Activated T-helper 2 cell treated with anti-CD3 and anti-CD28 coated beads, Interferon-gamma antibody, Interleukin-2, Interleukin-4, amounts not matched to agents 10 μg/mL and 5 μg/mL and 100 μg/mL, durations not matched to agents 14 hours and 24 hours and 36 hours (primary cell): ENCODE data around the gene ANKS1A. TPM values are rescaled to one million over a fixed set of nuclear protein-coding genes. Genes with fewer than 3 reads are reported as not detected.
"Not testable (repeated sequence)": the region's sequence is repeated elsewhere in the genome, so short reads cannot be mapped to it uniquely, and the experiment has no call there.

Experiments
- DNase-seq: peaks from one replicate; pipeline ENCODE4 v3.0.0; 2021; ENCODE audit warnings: low spot score
- H3K27ac Mint-ChIP-seq: one replicate; pipeline ENCODE4 v1.8.0; 2021; ENCODE audit warnings: mixed read lengths
- H3K27me3 Mint-ChIP-seq: one replicate; pipeline ENCODE4 v1.8.0; 2021; ENCODE audit warnings: low read depth, mixed read lengths
- H3K36me3 Mint-ChIP-seq: one replicate; pipeline ENCODE4 v1.8.0; 2021; ENCODE audit warnings: low read depth, mixed read lengths
- H3K4me1 Mint-ChIP-seq: one replicate; pipeline ENCODE4 v1.8.0; 2021; ENCODE audit warnings: low read depth, mixed read lengths
- H3K4me3 Mint-ChIP-seq: one replicate; pipeline ENCODE4 v1.8.0; 2021; ENCODE audit warnings: low read depth, mild to moderate bottlenecking, moderate library complexity, mixed read lengths
- H3K9me3 Mint-ChIP-seq: one replicate; pipeline ENCODE4 v1.8.0; 2021; ENCODE audit warnings: mixed read lengths
- intact Hi-C: fragments of 100-400 bp; cut with micrococcal nuclease; formaldehyde crosslinking; loops from one replicate; pipeline ENCODE4 v1.15.1; 2023
- total RNA-seq: library from RNA; stranded (reverse); gene quantifications from 2 replicates; pipeline ENCODE4 v1.2.3, GENCODE V29; 2022

ANKS1A gene
- total RNA-seq, 1 donor from 2014 or later = 7.3 TPM

DNA sequence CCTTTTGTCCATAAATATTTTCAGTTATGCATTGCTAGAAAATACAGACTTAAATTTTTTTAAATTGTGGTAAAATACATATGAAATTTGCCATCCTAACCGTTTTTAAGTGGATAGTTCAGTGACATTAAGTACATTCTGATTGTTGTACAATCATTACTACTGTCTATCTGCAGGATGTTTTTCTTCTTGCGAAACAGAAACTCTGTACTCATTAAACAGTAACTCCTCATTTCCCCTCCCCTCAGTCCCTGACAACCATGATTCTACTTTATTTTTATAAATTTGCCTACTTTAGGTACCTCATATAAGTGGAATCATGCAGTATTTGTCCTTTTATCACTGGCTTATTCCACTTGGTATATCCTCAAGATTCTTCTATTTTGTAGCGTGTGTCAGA lies 22.5 kb upstream of the ANKS1A start:
- Mint-ChIP-seq H3K36me3 (peaks cover 26% of the 10 kb centered on the region), H3K4me1 (no peaks in the 10 kb centered on the region), H3K4me3 (no peak overlapping the region), H3K27me3 (no peaks in the 10 kb centered on the region), H3K27ac (no peak overlapping the region), H3K9me3 (no peaks in the 10 kb centered on the region)
- no peak for DNase-seq
- intact Hi-C loops = no loop called here

GRCh38 chr6:34867484-34867883 lies 21.6 kb upstream of the ANKS1A start:
- Mint-ChIP-seq H3K4me3 (no peak overlapping the region), H3K27me3 (no peaks in the 10 kb centered on the region), H3K4me1 (no peaks in the 10 kb centered on the region), H3K36me3 (peaks cover 36% of the 10 kb centered on the region), H3K27ac (no peak overlapping the region), H3K9me3 (no peaks in the 10 kb centered on the region)
- no peak for DNase-seq
- intact Hi-C loops = no loop called here

GRCh38 chr6:34871853-34872252 lies 17.2 kb upstream of the ANKS1A start:
- Mint-ChIP-seq H3K27ac (no peak overlapping the region), H3K36me3 (peaks cover 48% of the 10 kb centered on the region), H3K4me3 (no peak overlapping the region), H3K9me3 (no peaks in the 10 kb centered on the region), H3K27me3 (no peaks in the 10 kb centered on the region), H3K4me1 (no peaks in the 10 kb centered on the region)
- intact Hi-C loops = no loop called here
- no peak for DNase-seq

DNA sequence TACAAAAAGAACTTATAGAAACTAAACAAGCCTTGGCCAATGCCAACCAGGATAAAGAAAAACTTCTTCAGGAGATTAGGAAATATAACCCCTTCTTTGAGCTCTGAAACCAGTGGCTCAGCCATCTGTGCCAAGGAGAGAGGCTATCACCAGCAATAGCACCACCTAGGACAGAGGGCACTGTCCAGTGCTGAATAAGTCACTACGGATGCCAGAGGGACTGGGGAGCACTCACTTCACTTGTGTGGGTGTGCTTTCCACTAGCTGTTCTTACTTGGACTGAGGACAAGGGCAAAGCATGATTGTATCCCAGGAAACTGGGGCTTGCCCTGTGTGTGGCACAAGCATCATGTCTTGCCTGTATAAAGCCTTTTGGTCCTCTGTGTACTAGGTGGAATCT lies 16.7 kb upstream of the ANKS1A start:
- intact Hi-C loops = no loop called here
- Mint-ChIP-seq H3K4me1 (no peaks in the 10 kb centered on the region), H3K9me3 (no peaks in the 10 kb centered on the region), H3K27me3 (no peaks in the 10 kb centered on the region), H3K36me3 (peaks cover 49% of the 10 kb centered on the region), H3K27ac (no peak overlapping the region), H3K4me3 (no peak overlapping the region)
- no peak for DNase-seq

GRCh38 chr6:34875292-34876213 lies 13.5 kb upstream of the ANKS1A start:
- peaks cover 3% of the 10 kb centered on the region for H3K4me1 Mint-ChIP-seq
- no peak overlapping the region for H3K4me3 Mint-ChIP-seq
- DNase-seq = no peak
- H3K36me3 Mint-ChIP-seq = peaks cover 61% of the 10 kb centered on the region
- intact Hi-C loops = no loop called here
- H3K9me3 Mint-ChIP-seq = no peaks in the 10 kb centered on the region
- no peaks in the 10 kb centered on the region for H3K27me3 Mint-ChIP-seq
- H3K27ac Mint-ChIP-seq = no peak overlapping the region

DNA sequence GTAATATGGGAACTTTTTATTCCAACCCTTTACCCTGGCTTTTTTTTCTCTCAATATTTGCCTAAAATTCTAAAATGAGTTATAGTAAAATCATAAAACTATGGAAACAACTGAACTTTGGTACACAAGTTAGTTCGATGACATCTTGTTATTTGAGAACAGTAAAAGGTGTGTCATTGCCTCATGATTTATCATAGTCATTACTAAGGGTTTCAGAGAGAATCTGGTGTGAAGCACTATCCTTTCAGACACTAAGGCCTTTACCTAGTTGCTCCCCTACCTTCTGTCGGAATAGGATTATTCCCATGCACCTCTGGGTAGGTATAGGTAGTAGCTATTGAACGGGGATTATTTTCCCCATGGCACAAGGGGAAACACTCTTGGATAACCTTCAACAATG lies 12.6 kb upstream of the ANKS1A start:
- intact Hi-C loops = no loop called here
- H3K9me3 Mint-ChIP-seq = no peaks in the 10 kb centered on the region
- H3K36me3 Mint-ChIP-seq = peaks cover 57% of the 10 kb centered on the region

GRCh38 chr6:34877259-34877658 lies 11.8 kb upstream of the ANKS1A start:
- peaks cover 3% of the 10 kb centered on the region for H3K4me1 Mint-ChIP-seq
- H3K27ac Mint-ChIP-seq = no peak overlapping the region
- peaks cover 50% of the 10 kb centered on the region for H3K36me3 Mint-ChIP-seq
- no peaks in the 10 kb centered on the region for H3K27me3 Mint-ChIP-seq
- no peak overlapping the region for H3K4me3 Mint-ChIP-seq
- intact Hi-C loops = no loop called here
- DNase-seq = no peak
- no peaks in the 10 kb centered on the region for H3K9me3 Mint-ChIP-seq

More for the DNA sequence above, 12.6 kb upstream of the ANKS1A start:
- no peak overlapping the region for H3K27ac Mint-ChIP-seq
- no peak overlapping the region for H3K4me3 Mint-ChIP-seq
- DNase-seq = no peak
- H3K4me1 Mint-ChIP-seq = peaks cover 3% of the 10 kb centered on the region
- H3K27me3 Mint-ChIP-seq = no peaks in the 10 kb centered on the region

- Mint-ChIP-seq H3K36me3 (peaks cover 47% of the 10 kb centered on the region), H3K27me3 (no peaks in the 10 kb centered on the region), H3K9me3 (no peaks in the 10 kb centered on the region), H3K4me1 (peaks cover 3% of the 10 kb centered on the region), H3K27ac (no peak overlapping the region), H3K4me3 (no peak overlapping the region)
- DNase-seq = no peak
- intact Hi-C loops = no loop called here
Observed at GRCh38 chr6:34877869-34878485, 11.1 kb upstream of the ANKS1A start.

GRCh38 chr6:34884073-34884472 lies 5.0 kb upstream of the ANKS1A start:
- H3K9me3 Mint-ChIP-seq, DNase-seq, H3K27ac Mint-ChIP-seq, H3K27me3 Mint-ChIP-seq, H3K4me3 Mint-ChIP-seq: not testable (repeated sequence)
- intact Hi-C loops = loop anchor here (10.0 kb wide), 1 partner anchor 89 kb away; the partner anchor contains the start of gene BLTP3A
- Mint-ChIP-seq H3K36me3 (peaks cover 44% of the 10 kb centered on the region), H3K4me1 (peaks cover 15% of the 10 kb centered on the region)

GRCh38 chr6:34884996-34885395 lies 4.1 kb upstream of the ANKS1A start:
- no peaks in the 10 kb centered on the region for H3K27me3 Mint-ChIP-seq
- DNase-seq = no peak
- intact Hi-C loops = loop anchor here (10.0 kb wide), 1 partner anchor 90 kb away; the partner anchor contains the start of gene BLTP3A
- peaks cover 37% of the 10 kb centered on the region for H3K36me3 Mint-ChIP-seq
- no peaks in the 10 kb centered on the region for H3K9me3 Mint-ChIP-seq
- peaks cover 15% of the 10 kb centered on the region for H3K4me1 Mint-ChIP-seq
- no peak overlapping the region for H3K27ac Mint-ChIP-seq
- H3K4me3 Mint-ChIP-seq = no peak overlapping the region

GRCh38 chr6:34885837-34886236 lies 3.2 kb upstream of the ANKS1A start:
- DNase-seq, H3K27ac Mint-ChIP-seq, H3K27me3 Mint-ChIP-seq, H3K9me3 Mint-ChIP-seq: not testable (repeated sequence)
- Mint-ChIP-seq H3K4me1 (peaks cover 19% of the 10 kb centered on the region), H3K36me3 (peaks cover 31% of the 10 kb centered on the region), H3K4me3 (peak overlapping the region; percentile 30)
- intact Hi-C loops = loop anchor here (10.0 kb wide), 1 partner anchor 91 kb away; the partner anchor contains the start of gene BLTP3A

DNA sequence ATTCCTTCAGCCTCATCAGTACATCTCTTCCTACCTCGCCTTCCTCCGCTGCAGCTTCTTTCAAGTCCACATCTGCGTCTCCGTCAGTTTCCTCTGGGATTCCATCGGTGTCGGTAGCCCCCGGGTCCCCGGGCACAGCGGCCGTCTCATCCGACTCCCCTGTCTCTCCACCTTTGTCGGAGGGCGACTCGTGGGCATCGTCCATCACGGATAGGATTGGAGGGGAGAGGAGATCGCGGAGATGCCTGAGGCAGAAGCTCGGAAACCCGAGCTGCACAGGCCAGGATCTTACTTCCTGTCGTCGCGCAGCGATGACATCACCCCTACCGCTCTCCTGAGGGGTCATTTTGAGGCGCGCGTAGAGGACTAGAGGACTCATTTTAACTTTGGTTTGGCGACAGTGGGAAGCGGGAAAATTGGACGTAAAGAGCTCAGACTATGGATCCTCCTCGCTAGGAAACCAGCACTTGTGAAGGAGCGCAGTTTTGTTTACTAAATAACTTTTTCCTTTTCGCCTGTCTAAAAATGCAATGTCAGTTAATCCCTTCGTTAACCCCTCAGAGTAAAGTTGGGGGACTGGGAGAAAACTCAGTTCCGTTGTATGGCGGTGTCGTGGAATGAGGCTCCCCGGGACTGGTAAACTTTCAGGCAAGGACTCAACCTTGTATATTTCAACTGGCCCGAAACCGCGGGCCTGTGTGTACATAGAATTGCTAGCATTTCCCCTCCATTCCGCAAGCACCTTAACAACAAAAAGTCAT lies 1.1 kb upstream of the ANKS1A start, which contains the start of gene TAF11:
Gene TAF11, minus strand, starts transcription at position 290 of the 761 bp plus-strand sequence. Its CDS starts 85 bp downstream, at position 205.
- Mint-ChIP-seq H3K4me1 (peaks cover 24% of the 10 kb centered on the region), H3K9me3 (no peaks in the 10 kb centered on the region), H3K27me3 (peaks cover 11% of the 10 kb centered on the region), H3K36me3 (peaks cover 27% of the 10 kb centered on the region), H3K27ac (peak within 1 kb of the TSS; percentile 96), H3K4me3 (peak within 1 kb of the TSS; percentile 97)
- intact Hi-C loops = loop anchor here (1.0 to 10.0 kb wide), 2 partner anchors 93 to 131 kb away; partner anchors contain the start of genes BLTP3A and SNRPC
- peak; percentile 86 for DNase-seq
